Neural progenitor cell (in vitro differentiated cells): ENCODE results near the gene ABCG2. TPM values are rescaled to one million over a fixed set of nuclear protein-coding genes. Genes with fewer than 3 reads are reported as not detected.
A peak's percentile ranks its signal among the peaks of the same experiment; 100 is the strongest.

Experiments used
- DNase-seq: peaks from one replicate; pipeline ENCODE4 v3.0.0-alpha.2; 2016; ENCODE audit warnings: low spot score
- H2AFZ ChIP-seq: fragments of 200-600 bp; sonication (generic); replicated peaks from 2 replicates; pipeline ENCODE4 v1.6.1; 2016; ENCODE audit warnings: antibody characterized with exemption
- H3F3A ChIP-seq: fragments of 200-600 bp; sonication (generic); 2 replicates; pipeline ENCODE4 v1.6.1; 2016; ENCODE audit warnings: antibody characterized with exemption, low read depth
- H3K27ac ChIP-seq: fragments of 200-600 bp; sonication (generic); 2 replicates; pipeline ENCODE4 v1.5.1; 2016; ENCODE audit warnings: mild to moderate bottlenecking
- H3K27me3 ChIP-seq: fragments of 200-600 bp; sonication (generic); 2 replicates; pipeline ENCODE4 v1.6.1; 2016; ENCODE audit warnings: mild to moderate bottlenecking, moderate library complexity
- H3K36me3 ChIP-seq: fragments of 200-600 bp; sonication (generic); 2 replicates; pipeline ENCODE4 v1.5.1; 2016
- H3K4me1 ChIP-seq: fragments of 200-600 bp; sonication (generic); 2 replicates; pipeline ENCODE4 v1.6.1; 2016; ENCODE audit warnings: mixed run types
- H3K4me2 ChIP-seq: fragments of 200-600 bp; sonication (generic); 2 replicates; pipeline ENCODE4 v1.6.1; 2016
- H3K4me3 ChIP-seq: fragments of 200-600 bp; sonication (generic); 2 replicates; pipeline ENCODE4 v1.5.1; 2016
- H3K79me2 ChIP-seq: fragments of 200-600 bp; sonication (generic); 2 replicates; pipeline ENCODE4 v1.6.1; 2016; ENCODE audit warnings: low read depth
- H3K9ac ChIP-seq: fragments of 200-600 bp; sonication (generic); 2 replicates; pipeline ENCODE4 v1.6.1; 2016
- H3K9me3 ChIP-seq: fragments of 200-600 bp; sonication (generic); 2 replicates; pipeline ENCODE4 v1.5.1; 2016; ENCODE audit warnings: low read depth
- H4K20me1 ChIP-seq: fragments of 200-600 bp; sonication (generic); 2 replicates; pipeline ENCODE4 v1.6.1; 2016; ENCODE audit warnings: low read depth
- H3K27ac Mint-ChIP-seq: 3 replicates; pipeline ENCODE4 v1.8.0; 2021; ENCODE audit warnings: mixed read lengths
- H3K27me3 Mint-ChIP-seq: 2 replicates; pipeline ENCODE4 v1.8.0; 2022; ENCODE audit warnings: low read depth, mild to moderate bottlenecking, inconsistent platforms, moderate library complexity, mixed read lengths; ENCODE audit not compliant: insufficient read depth
- H3K36me3 Mint-ChIP-seq: 3 replicates; pipeline ENCODE4 v1.8.0; 2021; ENCODE audit warnings: mixed read lengths
- H3K4me1 Mint-ChIP-seq: 3 replicates; pipeline ENCODE4 v1.8.0; 2021; ENCODE audit warnings: mixed read lengths
- H3K4me3 Mint-ChIP-seq: 3 replicates; pipeline ENCODE4 v1.8.0; 2021; ENCODE audit warnings: mild to moderate bottlenecking, moderate library complexity, mixed read lengths
- H3K9me3 Mint-ChIP-seq: 3 replicates; pipeline ENCODE4 v1.8.0; 2020; ENCODE audit warnings: mixed read lengths
- EZH2 ChIP-seq: fragments of 200-600 bp; sonication (generic); IDR thresholded peaks from 2 replicates; pipeline ENCODE4 v1.6.1; 2017; ENCODE audit warnings: antibody characterized with exemption, mild to moderate bottlenecking, moderate library complexity
- EZH2phosphoT487 ChIP-seq: fragments of 200-600 bp; sonication (generic); IDR thresholded peaks from 2 replicates; pipeline ENCODE4 v1.6.1; 2017; ENCODE audit warnings: antibody characterized with exemption
- total RNA-seq: library from RNA; depleted of rRNA; stranded (reverse); fragments of >200 nt; gene quantifications from 2 replicates; pipeline ENCODE4 v1.2.3, GENCODE V29; 2015; ENCODE audit warnings: low replicate concordance
- TF ChIP-seq, protein P1 (sequence below): fragments of 200-600 bp; sonication (generic); IDR thresholded peaks from 2 replicates; pipeline ENCODE4 v1.5.1; 2017; ENCODE audit warnings: antibody characterized with exemption, mild to moderate bottlenecking

Gene ABCG2
- total RNA-seq, 1 donor from 2014 or later: 2.4 TPM

DNA sequence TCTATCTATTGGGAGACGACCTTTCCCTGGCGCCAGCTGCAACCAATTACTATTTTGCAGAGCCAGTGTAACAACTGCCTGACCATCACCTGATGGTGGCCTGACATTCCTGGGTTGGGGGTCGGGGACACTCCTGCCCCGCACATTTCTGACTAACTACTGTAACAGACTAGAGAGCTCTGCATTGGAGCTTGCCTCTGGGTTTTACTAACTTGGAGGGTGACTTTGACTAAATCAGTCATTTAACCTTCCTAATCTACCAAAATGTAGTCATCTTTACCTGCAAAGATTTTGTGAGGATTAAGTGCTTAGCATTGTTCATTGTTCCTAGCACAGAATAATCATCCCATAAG, 37.5 kb upstream of the ABCG2 start:
- Histone ChIP-seq H3K9ac (no peak overlapping the region), H3K4me1 (peaks cover 6% of the 10 kb centered on the region), H3F3A (no peaks in the 10 kb centered on the region), H3K79me2 (no peaks in the 10 kb centered on the region), H2AFZ (no peak overlapping the region), H3K4me2 (no peak overlapping the region), H4K20me1 (no peaks in the 10 kb centered on the region), H3K9me3 (no peaks in the 10 kb centered on the region), H3K36me3 (no peaks in the 10 kb centered on the region), H3K27ac (no peak overlapping the region), H3K27me3 (no peaks in the 10 kb centered on the region), H3K4me3 (no peak overlapping the region)
- H3K4me3 Mint-ChIP-seq: no peak overlapping the region
- no peak overlapping the region for H3K27ac Mint-ChIP-seq
- H3K36me3 Mint-ChIP-seq: no peaks in the 10 kb centered on the region
- TF ChIP-seq, protein P1, sequence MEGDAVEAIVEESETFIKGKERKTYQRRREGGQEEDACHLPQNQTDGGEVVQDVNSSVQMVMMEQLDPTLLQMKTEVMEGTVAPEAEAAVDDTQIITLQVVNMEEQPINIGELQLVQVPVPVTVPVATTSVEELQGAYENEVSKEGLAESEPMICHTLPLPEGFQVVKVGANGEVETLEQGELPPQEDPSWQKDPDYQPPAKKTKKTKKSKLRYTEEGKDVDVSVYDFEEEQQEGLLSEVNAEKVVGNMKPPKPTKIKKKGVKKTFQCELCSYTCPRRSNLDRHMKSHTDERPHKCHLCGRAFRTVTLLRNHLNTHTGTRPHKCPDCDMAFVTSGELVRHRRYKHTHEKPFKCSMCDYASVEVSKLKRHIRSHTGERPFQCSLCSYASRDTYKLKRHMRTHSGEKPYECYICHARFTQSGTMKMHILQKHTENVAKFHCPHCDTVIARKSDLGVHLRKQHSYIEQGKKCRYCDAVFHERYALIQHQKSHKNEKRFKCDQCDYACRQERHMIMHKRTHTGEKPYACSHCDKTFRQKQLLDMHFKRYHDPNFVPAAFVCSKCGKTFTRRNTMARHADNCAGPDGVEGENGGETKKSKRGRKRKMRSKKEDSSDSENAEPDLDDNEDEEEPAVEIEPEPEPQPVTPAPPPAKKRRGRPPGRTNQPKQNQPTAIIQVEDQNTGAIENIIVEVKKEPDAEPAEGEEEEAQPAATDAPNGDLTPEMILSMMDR: no peak
- no peak for TF ChIP-seq EZH2phosphoT487
- no peak for TF ChIP-seq EZH2
- DNase-seq: peak; percentile 4
- H3K9me3 Mint-ChIP-seq: no peaks in the 10 kb centered on the region
- no peaks in the 10 kb centered on the region for H3K27me3 Mint-ChIP-seq
- H3K4me1 Mint-ChIP-seq: no peaks in the 10 kb centered on the region

DNA sequence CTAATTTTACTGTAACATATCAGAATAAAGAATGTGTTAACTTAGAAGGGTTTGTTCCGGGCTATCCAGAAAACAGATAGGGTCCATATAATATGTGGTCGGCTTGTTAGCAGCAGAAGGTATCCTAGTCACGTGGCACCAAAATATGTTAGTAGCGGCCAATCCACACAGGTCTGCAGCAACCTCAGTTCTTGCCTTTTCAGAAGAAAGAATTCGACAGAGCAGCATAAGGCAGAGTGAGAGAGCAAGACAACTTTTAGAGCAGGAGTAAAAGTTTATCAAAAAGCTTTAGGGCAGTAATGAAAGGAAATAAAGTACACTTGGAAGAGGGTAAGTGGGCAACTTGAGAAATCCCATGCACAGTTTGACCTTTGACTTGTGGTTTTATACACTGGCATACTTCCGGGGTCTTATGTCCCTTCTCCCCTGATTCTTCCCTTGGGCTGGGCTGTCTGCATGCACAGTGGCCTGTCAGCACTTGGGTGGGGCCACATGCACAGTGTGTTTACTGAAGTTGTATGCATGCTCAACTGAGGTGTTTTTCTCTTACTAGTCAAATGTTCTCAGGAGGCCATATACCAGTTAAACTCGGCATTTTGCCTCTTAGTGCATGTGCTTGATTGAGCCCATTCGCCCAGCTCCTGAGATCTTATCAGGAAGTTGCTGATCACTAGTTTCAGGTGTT, 37.0 kb upstream of the ABCG2 start:
- Histone ChIP-seq H3K9me3 (no peaks in the 10 kb centered on the region), H3F3A (no peaks in the 10 kb centered on the region), H4K20me1 (no peaks in the 10 kb centered on the region), H3K79me2 (no peaks in the 10 kb centered on the region), H3K4me3 (no peak overlapping the region), H2AFZ (no peak overlapping the region), H3K27ac (no peak overlapping the region), H3K36me3 (no peaks in the 10 kb centered on the region), H3K4me1 (peaks cover 6% of the 10 kb centered on the region), H3K9ac (no peak overlapping the region), H3K4me2 (no peak overlapping the region), H3K27me3 (no peaks in the 10 kb centered on the region)
- no peaks in the 10 kb centered on the region for H3K4me1 Mint-ChIP-seq
- H3K9me3 Mint-ChIP-seq: no peaks in the 10 kb centered on the region
- no peaks in the 10 kb centered on the region for H3K27me3 Mint-ChIP-seq
- H3K4me3 Mint-ChIP-seq: no peak overlapping the region
- TF ChIP-seq, protein P1: no peak
- no peak for TF ChIP-seq EZH2
- no peaks in the 10 kb centered on the region for H3K36me3 Mint-ChIP-seq
- no peak for DNase-seq
- no peak overlapping the region for H3K27ac Mint-ChIP-seq

DNA sequence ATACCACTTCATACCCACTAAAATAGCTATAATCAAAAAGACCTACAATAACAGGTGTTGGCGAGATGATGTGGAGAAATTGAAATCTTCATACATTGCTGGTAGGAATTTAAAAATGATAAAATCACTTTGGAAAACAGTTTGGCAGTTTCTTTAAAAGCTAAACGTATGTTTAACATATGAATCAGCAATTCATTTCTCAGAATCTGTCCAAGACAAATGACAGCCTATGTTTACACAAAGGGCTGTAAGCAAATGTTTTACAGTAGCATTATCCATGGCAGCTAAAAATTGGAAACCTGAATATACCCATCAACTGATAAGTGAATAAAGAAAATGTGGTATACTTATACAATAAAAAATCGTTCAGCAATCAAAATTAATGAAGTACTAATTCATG, 33.0 kb upstream of the ABCG2 start:
- Histone ChIP-seq H3K4me3 (no peak overlapping the region), H3K9ac (no peak overlapping the region), H4K20me1 (no peaks in the 10 kb centered on the region), H3K4me2 (no peak overlapping the region), H3F3A (no peaks in the 10 kb centered on the region), H3K36me3 (no peaks in the 10 kb centered on the region), H2AFZ (no peak overlapping the region), H3K27me3 (no peaks in the 10 kb centered on the region), H3K4me1 (peaks cover 10% of the 10 kb centered on the region), H3K9me3 (no peaks in the 10 kb centered on the region), H3K27ac (no peak overlapping the region), H3K79me2 (no peaks in the 10 kb centered on the region)
- Mint-ChIP-seq H3K4me1 (peaks cover 2% of the 10 kb centered on the region), H3K27ac (no peak overlapping the region), H3K9me3 (no peaks in the 10 kb centered on the region), H3K27me3 (no peaks in the 10 kb centered on the region), H3K36me3 (no peaks in the 10 kb centered on the region), H3K4me3 (no peak overlapping the region)
- no peak for TF ChIP-seq EZH2phosphoT487
- TF ChIP-seq EZH2: no peak
- TF ChIP-seq, protein P1: no peak
- no peak for DNase-seq
